NCI-H2171 treated with DMSO at 0.1 percent for 48 hours (cell line): ENCODE measurements around the gene AFDN.
"Not testable (repeated sequence)": the region's sequence is repeated elsewhere in the genome, so short reads cannot be mapped to it uniquely, and the experiment has no call there.

ENCODE experiments used
- DNase-seq: peaks from one replicate; lab custom pipeline; 2025; lab: John Stamatoyannopoulos, UW

The AFDN gene

GRCh38 chr6:168001514-168001913, 174.8 kb downstream of the AFDN start:
- not testable (repeated sequence) for DNase-seq

- no peak for DNase-seq
Measured at GRCh38 chr6:168002804-168003203, 176.1 kb downstream of the AFDN start.

GRCh38 chr6:168004023-168004422, 177.3 kb downstream of the AFDN start:
- DNase-seq = no peak

GRCh38 chr6:168004945-168005344, 178.2 kb downstream of the AFDN start:
- DNase-seq = no peak

GRCh38 chr6:168005796-168006195, 179.1 kb downstream of the AFDN start:
- DNase-seq = no peak

GRCh38 chr6:168007592-168008338, 181.1 kb downstream of the AFDN start:
- no peak for DNase-seq

- DNase-seq = no peak
Measured at GRCh38 chr6:168009331-168009730, 182.6 kb downstream of the AFDN start.

- no peak for DNase-seq
Measured at GRCh38 chr6:168011291-168011690, 184.6 kb downstream of the AFDN start.

- no peak for DNase-seq
Measured at GRCh38 chr6:168012431-168013249, 185.9 kb downstream of the AFDN start.

GRCh38 chr6:168013250-168013915, 186.7 kb downstream of the AFDN start:
- no peak for DNase-seq

GRCh38 chr6:168014428-168014827, 187.7 kb downstream of the AFDN start:
- DNase-seq = no peak

GRCh38 chr6:168015009-168015408, 188.3 kb downstream of the AFDN start:
- DNase-seq = no peak

- no peak for DNase-seq
Measured at GRCh38 chr6:168015482-168016175, 188.9 kb downstream of the AFDN start.

GRCh38 chr6:168016176-168016620, 189.5 kb downstream of the AFDN start:
- DNase-seq = no peak

- no peak for DNase-seq
Measured at GRCh38 chr6:168016721-168017525, 190.2 kb downstream of the AFDN start.

GRCh38 chr6:168017629-168018028, 190.9 kb downstream of the AFDN start:
- no peak for DNase-seq

GRCh38 chr6:168018664-168019063, 192.0 kb downstream of the AFDN start:
- no peak for DNase-seq

- no peak for DNase-seq
Measured at GRCh38 chr6:168020242-168020641, 193.5 kb downstream of the AFDN start.

- no peak for DNase-seq
Measured at GRCh38 chr6:168021581-168021980, 194.9 kb downstream of the AFDN start.
